Measurements from ENCODE around the gene LIN28B. TPM values are rescaled to one million over a fixed set of nuclear protein-coding genes. Genes with fewer than 3 reads are reported as not detected.

The LIN28B gene
- total and polyA plus RNA-seq, 4 donors, result 0.12 to 0.14 TPM; not detected in 2

- H3K27me3 ChIP-seq (ENCODE audit: control insufficient read depth in 3 of 3, insufficient read depth in 3 of 3, low read length in 2 of 3), result peaks cover 3 to 89% (median 86%) of the 10 kb centered on the region in 3 donors
- DNase-seq, result peak in 2 of 3 donors; percentile 7
- no peaks in the 10 kb centered on the region for H3K36me3 ChIP-seq (ENCODE audit: control insufficient read depth in 4 of 4, insufficient read depth in 4 of 4, low read length in 4 of 4)
- no peak overlapping the region for H3K4me3 ChIP-seq
- 17 to 20% methylated on average over 5 of the region's 5 CpGs for WGBS, 2 donors
- H3K9me3 ChIP-seq (ENCODE audit: control insufficient read depth in 4 of 4, insufficient read depth in 3 of 4, low read length in 3 of 4), result peaks cover 0 to 6% (median 0%) of the 10 kb centered on the region in 4 donors
- no peak for ATAC-seq (ENCODE audit: insufficient read depth, low FRiP score)
- TF ChIP-seq CTCF (IDR thresholded peaks at IDR 0.05; ENCODE audit: control extremely low read depth, extremely low read depth), result no peak
- H3K4me1 ChIP-seq (ENCODE audit: control insufficient read depth in 5 of 5, insufficient read depth in 5 of 5, low read length in 5 of 5), result peaks cover 0 to 2% (median 0%) of the 10 kb centered on the region in 5 donors
- no peak overlapping the region for H3K9ac ChIP-seq (ENCODE audit: insufficient read depth in 1 of 2, low read length in 2 of 2)
- no peak overlapping the region for H3K27ac ChIP-seq (ENCODE audit: low read depth in 1 of 2, low read length in 1 of 2)
These were observed 1.4 kb upstream of the LIN28B start for GRCh38 chr6:104955491-104955890.

- no peak overlapping the region for H3K4me3 ChIP-seq
- WGBS, 2 donors, result 6 to 8% methylated on average over 16 of the region's 16 CpGs
- peak in 2 of 3 donors; percentile 9 to 13 for DNase-seq
These were observed 778 bp upstream of the LIN28B start for GRCh38 chr6:104955927-104956730.

GRCh38 chr6:104957301-104958177 is 632 bp downstream of the LIN28B start:
- peak in 2 of 3 donors; percentile 13 to 17 for DNase-seq
- H3K4me1 ChIP-seq (ENCODE audit: control insufficient read depth in 5 of 5, insufficient read depth in 5 of 5, low read length in 5 of 5), result peaks cover 0 to 2% (median 0%) of the 10 kb centered on the region in 5 donors

More at GRCh38 chr6:104955927-104956730, 778 bp upstream of the LIN28B start:
- peaks cover 0 to 2% (median 0%) of the 10 kb centered on the region in 5 donors for H3K4me1 ChIP-seq (ENCODE audit: control insufficient read depth in 5 of 5, insufficient read depth in 5 of 5, low read length in 5 of 5)
- no peak overlapping the region for H3K9ac ChIP-seq (ENCODE audit: insufficient read depth in 1 of 2, low read length in 2 of 2)
- peaks cover 3 to 85% (median 84%) of the 10 kb centered on the region in 3 donors for H3K27me3 ChIP-seq (ENCODE audit: control insufficient read depth in 3 of 3, insufficient read depth in 3 of 3, low read length in 2 of 3)
- TF ChIP-seq CTCF (IDR thresholded peaks at IDR 0.05; ENCODE audit: control extremely low read depth, extremely low read depth), result no peak
- no peak overlapping the region for H3K27ac ChIP-seq (ENCODE audit: low read depth in 1 of 2, low read length in 1 of 2)
- no peak for ATAC-seq (ENCODE audit: insufficient read depth, low FRiP score)
- no peaks in the 10 kb centered on the region for H3K36me3 ChIP-seq (ENCODE audit: control insufficient read depth in 4 of 4, insufficient read depth in 4 of 4, low read length in 4 of 4)
- H3K9me3 ChIP-seq (ENCODE audit: control insufficient read depth in 4 of 4, insufficient read depth in 3 of 4, low read length in 3 of 4), result peaks cover 0 to 6% (median 0%) of the 10 kb centered on the region in 4 donors

More at GRCh38 chr6:104957301-104958177, 632 bp downstream of the LIN28B start:
- Histone ChIP-seq H3K9me3 (ENCODE audit: control insufficient read depth in 4 of 4, insufficient read depth in 3 of 4, low read length in 3 of 4) (peaks cover 0 to 6% (median 0%) of the 10 kb centered on the region in 4 donors), H3K36me3 (ENCODE audit: control insufficient read depth in 4 of 4, insufficient read depth in 4 of 4, low read length in 4 of 4) (no peaks in the 10 kb centered on the region), H3K9ac (ENCODE audit: insufficient read depth in 1 of 2, low read length in 2 of 2) (no peak overlapping the region), H3K27ac (ENCODE audit: low read depth in 1 of 2, low read length in 1 of 2) (no peak overlapping the region), H3K4me3 (no peak overlapping the region), H3K27me3 (ENCODE audit: control insufficient read depth in 3 of 3, insufficient read depth in 3 of 3, low read length in 2 of 3) (peaks cover 3 to 71% (median 70%) of the 10 kb centered on the region in 3 donors)
- no peak for TF ChIP-seq CTCF (IDR thresholded peaks at IDR 0.05; ENCODE audit: control extremely low read depth, extremely low read depth)
- ATAC-seq (ENCODE audit: insufficient read depth, low FRiP score), result no peak
- WGBS, 2 donors, result 4 to 7% methylated on average over 21 of the region's 21 CpGs

Measured in lung (tissue), 12 donors.